ENCODE data around the gene NPHP4. TPM values are rescaled to one million over a fixed set of nuclear protein-coding genes. Genes with fewer than 3 reads are reported as not detected.
"Not testable (repeated sequence)": the region's sequence is repeated elsewhere in the genome, so short reads cannot be mapped to it uniquely, and the experiment has no call there.

The NPHP4 gene
- total and polyA plus RNA-seq, 2 donors: 2.5 to 4.2 TPM

DNA sequence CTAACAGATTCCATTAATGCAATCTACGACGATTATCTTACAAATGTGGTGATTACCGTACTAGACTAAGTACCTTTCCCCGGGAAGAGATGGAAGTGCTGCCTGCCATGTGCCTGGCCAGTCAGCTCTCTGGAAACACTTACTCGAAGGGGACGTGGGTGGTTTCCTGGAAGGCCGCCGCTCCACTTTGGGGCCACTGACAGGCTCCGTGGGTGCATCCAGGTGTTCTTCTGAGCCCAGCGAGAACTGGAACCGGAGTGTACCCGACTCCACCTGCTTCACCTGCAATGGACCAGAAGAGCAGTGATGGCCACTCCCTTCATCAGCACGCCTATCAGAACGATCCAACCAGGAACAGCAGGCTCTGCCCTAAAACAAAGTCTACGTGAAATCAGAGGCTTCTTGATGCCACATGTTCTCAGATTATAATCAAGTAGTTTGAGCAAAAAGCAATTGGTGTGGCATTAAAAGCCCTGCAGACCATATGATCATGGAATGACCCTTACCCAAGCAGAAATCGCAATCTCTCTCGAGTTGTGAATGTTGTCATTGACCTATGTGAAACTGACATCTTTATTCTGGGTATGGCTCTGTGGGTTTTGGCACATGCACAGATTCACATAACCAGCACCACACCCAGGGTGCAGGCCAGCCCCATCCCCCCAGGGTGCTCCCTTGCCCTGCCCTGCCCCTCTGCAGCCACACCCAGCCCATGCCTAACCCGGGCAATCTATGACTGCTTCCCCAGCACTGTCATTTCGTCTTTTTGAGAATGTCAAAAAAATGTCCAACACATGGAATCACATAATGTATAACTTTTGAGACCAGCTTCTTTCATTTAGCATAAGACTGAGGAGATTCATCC lies 64.5 kb downstream of the NPHP4 start:
- no peaks in the 10 kb centered on the region for H3K27me3 ChIP-seq (ENCODE audit: control insufficient read depth in 2 of 2, insufficient read depth in 1 of 2, low read length in 1 of 2)
- no peak overlapping the region for H3K4me3 ChIP-seq (ENCODE audit: low read length in 2 of 2)
- WGBS: 98% methylated on average over 19 of the region's 19 CpGs
- peaks cover 2 to 9% of the 10 kb centered on the region in 2 donors for H3K36me3 ChIP-seq (ENCODE audit: control insufficient read depth in 2 of 2, insufficient read depth in 2 of 2, low read length in 1 of 2)
- DNase-seq (ENCODE audit: low read depth in 6 of 9, low spot score in 9 of 9): no peak
- H3K4me1 ChIP-seq (ENCODE audit: control insufficient read depth in 2 of 2, insufficient read depth in 2 of 2, low read length in 2 of 2): no peaks in the 10 kb centered on the region
- no peaks in the 10 kb centered on the region for H3K9me3 ChIP-seq (ENCODE audit: control insufficient read depth in 2 of 2, insufficient read depth in 1 of 2, low read length in 1 of 2)
- no peak overlapping the region for H3K27ac ChIP-seq (ENCODE audit: low read depth in 1 of 2, low read length in 1 of 2)

DNA sequence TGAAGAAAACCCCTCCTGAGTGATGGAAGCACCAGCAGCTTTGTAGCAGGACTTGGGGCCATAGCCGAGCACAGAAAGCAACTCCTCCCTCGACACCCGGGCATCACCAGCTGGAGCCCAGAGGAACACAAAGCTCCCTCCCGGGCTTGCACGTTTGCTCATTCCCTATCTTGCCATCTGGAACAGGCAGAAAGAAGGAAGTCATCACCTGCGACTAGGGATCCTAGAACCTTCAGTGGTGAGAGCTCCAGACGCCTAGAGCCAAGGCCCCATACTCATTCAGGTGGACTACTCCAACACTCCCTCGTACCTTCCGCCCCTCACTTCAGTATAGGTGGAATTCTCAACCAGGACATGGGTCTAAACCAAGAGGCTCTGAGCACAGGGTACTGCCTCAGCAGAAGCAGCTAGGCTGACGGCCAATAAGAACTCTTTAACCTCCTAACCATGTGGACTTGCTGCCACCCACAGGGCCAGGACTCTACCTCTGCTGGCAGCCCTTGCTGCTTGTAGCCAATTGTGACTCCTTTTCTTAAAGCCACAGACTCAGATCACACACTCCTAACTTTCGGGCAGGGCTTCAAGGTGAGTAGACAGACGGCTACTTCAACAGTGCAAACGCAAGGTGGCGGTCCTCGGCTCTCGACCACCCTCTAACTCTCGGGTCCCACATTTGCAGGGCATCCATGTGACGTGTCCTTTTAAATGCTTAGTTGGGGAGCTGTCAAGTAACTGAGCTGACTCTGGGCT lies 65.4 kb downstream of the NPHP4 start:
- Histone ChIP-seq H3K4me1 (ENCODE audit: control insufficient read depth in 2 of 2, insufficient read depth in 2 of 2, low read length in 2 of 2) (no peaks in the 10 kb centered on the region), H3K27me3 (ENCODE audit: control insufficient read depth in 2 of 2, insufficient read depth in 1 of 2, low read length in 1 of 2) (no peaks in the 10 kb centered on the region), H3K9me3 (ENCODE audit: control insufficient read depth in 2 of 2, insufficient read depth in 1 of 2, low read length in 1 of 2) (no peaks in the 10 kb centered on the region), H3K36me3 (ENCODE audit: control insufficient read depth in 2 of 2, insufficient read depth in 2 of 2, low read length in 1 of 2) (peaks cover 2 to 4% of the 10 kb centered on the region in 2 donors), H3K4me3 (ENCODE audit: low read length in 2 of 2) (no peak overlapping the region), H3K27ac (ENCODE audit: low read depth in 1 of 2, low read length in 1 of 2) (no peak overlapping the region)
- DNase-seq (ENCODE audit: low read depth in 6 of 9, low spot score in 9 of 9): no peak
- 97% methylated on average over 18 of the region's 18 CpGs for WGBS

DNA sequence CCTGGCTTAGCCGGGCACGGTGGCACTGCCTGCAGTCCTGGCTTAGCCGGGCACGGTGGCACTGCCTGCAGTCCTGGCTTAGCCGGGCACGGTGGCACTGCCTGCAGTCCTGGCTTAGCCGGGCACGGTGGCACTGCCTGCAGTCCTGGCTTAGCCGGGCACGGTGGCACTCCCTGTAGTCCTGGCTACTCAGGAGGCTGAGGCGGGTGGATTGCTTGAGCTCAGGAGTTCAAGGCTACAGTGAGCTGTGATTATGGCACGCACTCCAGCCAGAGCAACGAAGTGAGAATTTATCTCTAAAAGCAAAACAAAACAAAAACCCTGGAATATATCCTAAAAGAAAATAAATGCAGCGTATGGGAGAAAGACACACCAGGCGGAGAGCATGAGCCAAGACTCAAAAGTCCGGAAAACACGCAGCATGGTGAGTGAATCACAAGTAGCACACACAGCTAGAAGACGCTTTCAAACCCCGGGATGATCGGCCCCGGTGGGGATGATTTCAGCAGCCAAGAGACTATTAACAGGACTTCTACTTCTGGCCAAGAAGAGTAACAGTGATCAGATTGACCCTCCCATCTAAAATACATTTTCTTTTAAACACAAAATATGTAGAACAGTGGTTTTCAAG lies 69.4 kb downstream of the NPHP4 start:
- not testable (repeated sequence) for DNase-seq (ENCODE audit: low read depth in 6 of 9, low spot score in 9 of 9); H3K36me3 ChIP-seq (ENCODE audit: control insufficient read depth in 2 of 2, insufficient read depth in 2 of 2, low read length in 1 of 2); H3K4me1 ChIP-seq (ENCODE audit: control insufficient read depth in 2 of 2, insufficient read depth in 2 of 2, low read length in 2 of 2); H3K4me3 ChIP-seq (ENCODE audit: low read length in 2 of 2); H3K9me3 ChIP-seq (ENCODE audit: control insufficient read depth in 2 of 2, insufficient read depth in 1 of 2, low read length in 1 of 2); H3K27ac ChIP-seq (ENCODE audit: low read depth in 1 of 2, low read length in 1 of 2); H3K27me3 ChIP-seq (ENCODE audit: control insufficient read depth in 2 of 2, insufficient read depth in 1 of 2, low read length in 1 of 2)
- 91% methylated on average over 21 of the region's 21 CpGs for WGBS

DNA sequence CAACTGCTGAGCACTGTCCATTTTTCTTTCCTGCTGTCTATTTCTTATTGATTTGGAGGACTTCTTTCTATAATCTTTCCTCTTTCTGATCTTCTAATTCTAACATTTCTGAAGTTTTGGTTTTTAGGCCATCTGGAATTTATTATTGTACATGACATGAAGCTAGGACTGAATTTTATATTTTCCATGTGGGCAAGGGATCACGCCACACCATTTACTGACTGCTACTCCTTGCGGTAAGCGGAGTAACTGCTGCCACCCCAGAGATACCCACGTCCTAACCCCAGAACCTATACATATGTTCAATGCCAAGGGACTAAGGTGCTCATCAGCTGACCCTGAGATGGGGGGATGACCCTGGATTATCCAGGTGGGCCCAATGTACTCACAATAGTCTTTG lies 70.6 kb downstream of the NPHP4 start:
- Histone ChIP-seq H3K27ac (ENCODE audit: low read depth in 1 of 2, low read length in 1 of 2) (no peak overlapping the region), H3K27me3 (ENCODE audit: control insufficient read depth in 2 of 2, insufficient read depth in 1 of 2, low read length in 1 of 2) (no peaks in the 10 kb centered on the region), H3K9me3 (ENCODE audit: control insufficient read depth in 2 of 2, insufficient read depth in 1 of 2, low read length in 1 of 2) (no peaks in the 10 kb centered on the region), H3K4me1 (ENCODE audit: control insufficient read depth in 2 of 2, insufficient read depth in 2 of 2, low read length in 2 of 2) (no peaks in the 10 kb centered on the region), H3K4me3 (ENCODE audit: low read length in 2 of 2) (no peak overlapping the region), H3K36me3 (ENCODE audit: control insufficient read depth in 2 of 2, insufficient read depth in 2 of 2, low read length in 1 of 2) (peaks cover 0 to 4% of the 10 kb centered on the region in 2 donors)
- WGBS: over 99% methylated on average over 4 of the region's 4 CpGs
- no peak for DNase-seq (ENCODE audit: low read depth in 6 of 9, low spot score in 9 of 9)

DNA sequence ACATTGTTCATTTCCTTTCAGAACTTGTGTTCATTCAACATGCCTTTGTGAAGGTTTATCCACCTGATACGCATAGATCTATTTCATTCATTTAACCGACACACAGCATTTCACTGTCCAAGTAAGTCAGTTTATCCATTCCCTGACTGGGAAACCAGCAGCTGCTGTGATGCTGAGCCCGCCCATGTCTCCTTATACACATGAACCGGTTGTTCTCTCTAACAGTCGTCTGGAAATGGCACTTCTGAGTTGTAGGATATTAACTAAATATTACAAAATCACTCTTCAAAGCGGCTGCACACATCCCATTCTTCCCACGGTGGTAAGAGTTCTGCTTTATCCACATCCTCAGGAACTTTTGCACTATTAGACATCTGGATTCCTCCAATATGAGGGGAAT lies 71.1 kb downstream of the NPHP4 start:
- no peak for DNase-seq (ENCODE audit: low read depth in 6 of 9, low spot score in 9 of 9)
- H3K4me3 ChIP-seq (ENCODE audit: low read length in 2 of 2): no peak overlapping the region
- 95% methylated on average over 7 of the region's 7 CpGs for WGBS
- H3K9me3 ChIP-seq (ENCODE audit: control insufficient read depth in 2 of 2, insufficient read depth in 1 of 2, low read length in 1 of 2): no peaks in the 10 kb centered on the region
- no peaks in the 10 kb centered on the region for H3K27me3 ChIP-seq (ENCODE audit: control insufficient read depth in 2 of 2, insufficient read depth in 1 of 2, low read length in 1 of 2)
- H3K36me3 ChIP-seq (ENCODE audit: control insufficient read depth in 2 of 2, insufficient read depth in 2 of 2, low read length in 1 of 2): peaks cover 0 to 4% of the 10 kb centered on the region in 2 donors
- H3K27ac ChIP-seq (ENCODE audit: low read depth in 1 of 2, low read length in 1 of 2): no peak overlapping the region
- no peaks in the 10 kb centered on the region for H3K4me1 ChIP-seq (ENCODE audit: control insufficient read depth in 2 of 2, insufficient read depth in 2 of 2, low read length in 2 of 2)

DNA sequence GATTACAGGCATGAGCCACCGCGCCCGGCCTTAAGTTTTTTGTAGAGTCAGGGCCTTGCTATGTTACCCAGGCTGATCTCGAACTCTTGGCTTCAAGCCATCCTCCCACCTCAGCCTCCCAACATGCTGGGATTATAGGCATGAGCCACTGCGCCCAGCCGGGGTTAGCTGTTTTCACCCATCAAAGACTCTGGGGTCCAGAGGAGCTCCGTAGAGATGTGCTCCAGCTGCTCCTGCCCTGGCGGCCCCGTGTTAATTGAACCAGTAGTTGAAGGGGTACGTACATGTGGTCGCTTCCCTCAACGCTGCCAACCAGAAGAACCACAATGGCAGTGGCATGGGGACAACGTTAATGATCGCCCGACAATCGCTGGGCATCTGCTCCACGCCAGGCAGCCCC lies 72.0 kb downstream of the NPHP4 start:
- no peak for DNase-seq (ENCODE audit: low read depth in 6 of 9, low spot score in 9 of 9)
- no peaks in the 10 kb centered on the region for H3K4me1 ChIP-seq (ENCODE audit: control insufficient read depth in 2 of 2, insufficient read depth in 2 of 2, low read length in 2 of 2)
- H3K27ac ChIP-seq (ENCODE audit: low read depth in 1 of 2, low read length in 1 of 2): no peak overlapping the region
- no peaks in the 10 kb centered on the region for H3K9me3 ChIP-seq (ENCODE audit: control insufficient read depth in 2 of 2, insufficient read depth in 1 of 2, low read length in 1 of 2)
- H3K36me3 ChIP-seq (ENCODE audit: control insufficient read depth in 2 of 2, insufficient read depth in 2 of 2, low read length in 1 of 2): peaks cover 0 to 9% of the 10 kb centered on the region in 2 donors
- H3K27me3 ChIP-seq (ENCODE audit: control insufficient read depth in 2 of 2, insufficient read depth in 1 of 2, low read length in 1 of 2): no peaks in the 10 kb centered on the region
- no peak overlapping the region for H3K4me3 ChIP-seq (ENCODE audit: low read length in 2 of 2)
- WGBS: 97% methylated on average over 17 of the region's 17 CpGs

DNA sequence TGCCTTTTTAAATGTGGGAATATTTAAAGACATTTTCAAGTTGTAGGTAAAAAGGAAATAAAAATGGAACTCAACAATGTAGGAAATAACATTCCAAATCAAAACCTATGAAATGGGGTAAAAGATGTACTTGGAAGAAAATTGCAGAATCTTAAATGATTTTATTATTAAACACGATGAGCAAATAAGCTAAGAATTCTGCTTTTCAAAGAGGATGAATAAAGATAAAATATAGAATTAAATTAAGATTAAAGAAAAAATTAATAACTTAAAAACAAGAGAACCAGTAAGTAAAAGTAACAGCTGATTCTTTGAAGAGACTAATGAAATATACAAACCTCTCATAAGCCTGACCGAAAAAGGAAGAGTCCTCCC lies 74.0 kb downstream of the NPHP4 start:
- Histone ChIP-seq H3K4me3 (ENCODE audit: low read length in 2 of 2) (no peak overlapping the region), H3K36me3 (ENCODE audit: control insufficient read depth in 2 of 2, insufficient read depth in 2 of 2, low read length in 1 of 2) (peaks cover 0 to 9% of the 10 kb centered on the region in 2 donors), H3K27me3 (ENCODE audit: control insufficient read depth in 2 of 2, insufficient read depth in 1 of 2, low read length in 1 of 2) (no peaks in the 10 kb centered on the region), H3K4me1 (ENCODE audit: control insufficient read depth in 2 of 2, insufficient read depth in 2 of 2, low read length in 2 of 2) (no peaks in the 10 kb centered on the region), H3K27ac (ENCODE audit: low read depth in 1 of 2, low read length in 1 of 2) (no peak overlapping the region), H3K9me3 (ENCODE audit: control insufficient read depth in 2 of 2, insufficient read depth in 1 of 2, low read length in 1 of 2) (no peaks in the 10 kb centered on the region)
- DNase-seq (ENCODE audit: low read depth in 6 of 9, low spot score in 9 of 9): no peak
- WGBS: 73% methylated on average over 2 of the region's 2 CpGs

DNA sequence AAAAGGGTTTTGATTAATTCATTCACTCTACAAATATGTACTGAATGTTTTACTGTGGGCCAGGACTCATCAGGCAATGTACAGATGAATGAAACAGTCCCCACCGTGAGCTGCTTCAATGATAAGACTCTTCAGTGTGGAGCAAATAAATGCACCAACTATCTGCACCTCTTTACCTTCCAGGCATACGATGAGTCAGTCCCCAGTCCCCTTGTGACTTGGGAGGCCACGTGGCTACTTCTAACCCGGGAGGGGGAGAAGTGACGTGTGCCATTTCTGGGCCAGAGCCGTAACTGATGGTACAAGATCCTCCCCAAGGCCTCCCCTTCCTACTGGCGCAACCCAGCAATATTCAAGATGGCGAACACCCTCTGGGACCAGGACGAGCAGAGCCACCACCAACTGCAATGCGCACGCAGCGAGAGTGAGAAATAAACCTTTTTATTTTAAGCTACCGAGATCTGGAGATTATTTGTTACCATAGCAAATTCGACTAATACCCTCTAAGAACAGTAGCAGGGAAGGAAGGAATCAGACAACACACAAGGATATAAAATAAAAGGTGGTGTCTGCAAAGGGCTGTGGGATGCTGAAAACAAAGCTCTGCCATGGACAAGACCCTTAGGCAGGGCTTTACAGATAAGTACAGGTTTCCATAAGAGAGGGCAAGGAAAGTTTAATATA lies 74.5 kb downstream of the NPHP4 start:
- peaks cover 0 to 9% of the 10 kb centered on the region in 2 donors for H3K36me3 ChIP-seq (ENCODE audit: control insufficient read depth in 2 of 2, insufficient read depth in 2 of 2, low read length in 1 of 2)
- 98% methylated on average over 14 of the region's 14 CpGs for WGBS
- DNase-seq (ENCODE audit: low read depth in 6 of 9, low spot score in 9 of 9): no peak
- H3K27me3 ChIP-seq (ENCODE audit: control insufficient read depth in 2 of 2, insufficient read depth in 1 of 2, low read length in 1 of 2): no peaks in the 10 kb centered on the region
- H3K27ac ChIP-seq (ENCODE audit: low read depth in 1 of 2, low read length in 1 of 2): no peak overlapping the region
- H3K9me3 ChIP-seq (ENCODE audit: control insufficient read depth in 2 of 2, insufficient read depth in 1 of 2, low read length in 1 of 2): no peaks in the 10 kb centered on the region
- H3K4me1 ChIP-seq (ENCODE audit: control insufficient read depth in 2 of 2, insufficient read depth in 2 of 2, low read length in 2 of 2): no peaks in the 10 kb centered on the region
- H3K4me3 ChIP-seq (ENCODE audit: low read length in 2 of 2): no peak overlapping the region

DNA sequence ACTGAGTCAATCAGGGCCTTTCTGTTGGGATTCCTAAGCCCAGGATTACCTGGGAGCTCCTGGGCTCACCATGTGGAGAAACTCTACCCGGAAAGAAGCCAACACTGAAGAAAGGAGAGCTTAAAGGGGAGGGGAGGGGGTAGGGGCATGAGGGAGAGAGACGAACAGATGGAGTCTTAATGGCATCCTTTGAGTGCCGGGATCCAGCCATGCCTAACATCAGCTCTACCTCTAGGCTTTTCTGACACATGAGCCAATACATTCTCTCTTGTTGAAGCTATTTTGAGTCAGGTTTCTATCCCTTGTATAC lies 75.0 kb downstream of the NPHP4 start:
- 94% methylated on average over 3 of the region's 3 CpGs for WGBS

More for the DNA sequence above, 75.0 kb downstream of the NPHP4 start:
- peaks cover 0 to 9% of the 10 kb centered on the region in 2 donors for H3K36me3 ChIP-seq (ENCODE audit: control insufficient read depth in 2 of 2, insufficient read depth in 2 of 2, low read length in 1 of 2)
- no peak overlapping the region for H3K4me3 ChIP-seq (ENCODE audit: low read length in 2 of 2)
- no peaks in the 10 kb centered on the region for H3K4me1 ChIP-seq (ENCODE audit: control insufficient read depth in 2 of 2, insufficient read depth in 2 of 2, low read length in 2 of 2)
- H3K27me3 ChIP-seq (ENCODE audit: control insufficient read depth in 2 of 2, insufficient read depth in 1 of 2, low read length in 1 of 2): no peaks in the 10 kb centered on the region
- no peak for DNase-seq (ENCODE audit: low read depth in 6 of 9, low spot score in 9 of 9)
- H3K9me3 ChIP-seq (ENCODE audit: control insufficient read depth in 2 of 2, insufficient read depth in 1 of 2, low read length in 1 of 2): no peaks in the 10 kb centered on the region
- no peak overlapping the region for H3K27ac ChIP-seq (ENCODE audit: low read depth in 1 of 2, low read length in 1 of 2)

Data from thymus (tissue), 11 donors.